NT2/D1 (cell line): ENCODE data around the gene SHC2.

Source experiments
- DNase-seq: peaks from one replicate; pipeline ENCODE4 v3.0.0-alpha.2; 2011; ENCODE audit warnings: low read depth, low spot score
- H3K27me3 ChIP-seq: 2 replicates; pipeline ENCODE4 v1.6.0; 2011; ENCODE audit warnings: mild to moderate bottlenecking; ENCODE audit not compliant: insufficient read length, insufficient read depth
- H3K36me3 ChIP-seq: 2 replicates; pipeline ENCODE4 v1.6.1; 2011; ENCODE audit warnings: mild to moderate bottlenecking, low read length, mixed read lengths; ENCODE audit not compliant: insufficient read depth, insufficient read length
- H3K4me1 ChIP-seq: 2 replicates; pipeline ENCODE4 v1.5.1; 2011; ENCODE audit not compliant: insufficient read depth, insufficient read length
- H3K4me3 ChIP-seq: 2 replicates; pipeline ENCODE4 v1.5.1; 2011; ENCODE audit warnings: low read depth; ENCODE audit not compliant: insufficient read length
- H3K9ac ChIP-seq: 2 replicates; pipeline ENCODE4 v1.6.0; 2011; ENCODE audit warnings: low read depth; ENCODE audit not compliant: insufficient read length
- H3K9me3 ChIP-seq: 2 replicates; pipeline ENCODE4 v1.5.1; 2011; ENCODE audit warnings: mild to moderate bottlenecking, low read length; ENCODE audit not compliant: insufficient read depth
- SUZ12 ChIP-seq: IDR thresholded peaks from 2 replicates; pipeline ENCODE4 v1.6.1; 2011; ENCODE audit not compliant: insufficient read length, insufficient read depth; ENCODE audit errors: extremely low read depth
- YY1 ChIP-seq: IDR thresholded peaks from 2 replicates; pipeline ENCODE4 v1.6.1; 2011; ENCODE audit not compliant: insufficient read length, insufficient read depth
- ZNF274 ChIP-seq: IDR thresholded peaks from 2 replicates; pipeline ENCODE4 v1.6.1; 2011; ENCODE audit warnings: mild to moderate bottlenecking, low read depth, low read length

The SHC2 gene

GRCh38 chr19:403221-404027 lies 57.4 kb downstream of the SHC2 start:
- no peak for TF ChIP-seq SUZ12
- Histone ChIP-seq H3K9ac (no peak overlapping the region), H3K4me3 (no peak overlapping the region), H3K4me1 (peaks cover 17% of the 10 kb centered on the region), H3K36me3 (peaks cover 17% of the 10 kb centered on the region), H3K27me3 (no peaks in the 10 kb centered on the region), H3K9me3 (no peaks in the 10 kb centered on the region)
- DNase-seq: no peak

- Histone ChIP-seq H3K9me3 (no peaks in the 10 kb centered on the region), H3K4me1 (peaks cover 16% of the 10 kb centered on the region), H3K4me3 (no peak overlapping the region), H3K36me3 (peaks cover 17% of the 10 kb centered on the region), H3K9ac (no peak overlapping the region), H3K27me3 (no peaks in the 10 kb centered on the region)
- TF ChIP-seq ZNF274 (no peak), YY1 (no peak), SUZ12 (no peak)
- DNase-seq: no peak
Observed at GRCh38 chr19:402786-403185, 58.0 kb downstream of the SHC2 start.

DNA sequence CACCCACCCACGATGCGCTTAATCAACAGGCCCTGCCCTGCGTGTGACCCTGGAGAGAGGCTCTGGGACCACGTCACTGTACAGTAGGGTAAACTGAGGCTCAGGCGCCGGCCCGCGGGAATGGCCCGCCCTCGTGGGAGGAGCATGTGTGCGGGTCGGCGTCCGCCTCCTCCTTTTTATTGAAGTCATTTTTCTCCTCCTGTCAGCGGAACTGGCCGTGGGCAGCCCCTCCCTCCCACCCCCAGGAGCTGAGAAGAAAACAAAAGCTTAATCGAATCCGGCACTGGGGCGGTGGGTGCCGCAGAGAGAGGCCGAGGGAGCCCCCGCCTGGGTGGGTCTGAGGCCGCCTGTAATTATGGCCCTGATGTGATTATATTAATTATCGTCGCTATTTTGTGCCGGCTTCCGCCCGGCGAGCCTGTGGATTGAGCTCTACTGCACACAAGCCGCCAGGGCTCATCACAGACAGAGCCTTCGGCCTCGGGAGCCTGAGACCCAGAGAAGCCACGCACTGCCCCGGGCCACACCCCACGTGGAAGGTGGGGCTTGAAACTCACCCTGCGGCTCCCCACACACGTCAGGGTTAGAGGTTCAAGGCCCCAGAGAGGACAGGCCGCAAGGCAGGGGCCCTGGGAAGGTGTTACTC lies 58.8 kb downstream of the SHC2 start:
- Histone ChIP-seq H3K4me1 (peaks cover 11% of the 10 kb centered on the region), H3K36me3 (peaks cover 10% of the 10 kb centered on the region), H3K9me3 (no peaks in the 10 kb centered on the region), H3K4me3 (no peak overlapping the region), H3K9ac (no peak overlapping the region), H3K27me3 (no peaks in the 10 kb centered on the region)
- no peak for DNase-seq
- TF ChIP-seq YY1: no peak

DNA sequence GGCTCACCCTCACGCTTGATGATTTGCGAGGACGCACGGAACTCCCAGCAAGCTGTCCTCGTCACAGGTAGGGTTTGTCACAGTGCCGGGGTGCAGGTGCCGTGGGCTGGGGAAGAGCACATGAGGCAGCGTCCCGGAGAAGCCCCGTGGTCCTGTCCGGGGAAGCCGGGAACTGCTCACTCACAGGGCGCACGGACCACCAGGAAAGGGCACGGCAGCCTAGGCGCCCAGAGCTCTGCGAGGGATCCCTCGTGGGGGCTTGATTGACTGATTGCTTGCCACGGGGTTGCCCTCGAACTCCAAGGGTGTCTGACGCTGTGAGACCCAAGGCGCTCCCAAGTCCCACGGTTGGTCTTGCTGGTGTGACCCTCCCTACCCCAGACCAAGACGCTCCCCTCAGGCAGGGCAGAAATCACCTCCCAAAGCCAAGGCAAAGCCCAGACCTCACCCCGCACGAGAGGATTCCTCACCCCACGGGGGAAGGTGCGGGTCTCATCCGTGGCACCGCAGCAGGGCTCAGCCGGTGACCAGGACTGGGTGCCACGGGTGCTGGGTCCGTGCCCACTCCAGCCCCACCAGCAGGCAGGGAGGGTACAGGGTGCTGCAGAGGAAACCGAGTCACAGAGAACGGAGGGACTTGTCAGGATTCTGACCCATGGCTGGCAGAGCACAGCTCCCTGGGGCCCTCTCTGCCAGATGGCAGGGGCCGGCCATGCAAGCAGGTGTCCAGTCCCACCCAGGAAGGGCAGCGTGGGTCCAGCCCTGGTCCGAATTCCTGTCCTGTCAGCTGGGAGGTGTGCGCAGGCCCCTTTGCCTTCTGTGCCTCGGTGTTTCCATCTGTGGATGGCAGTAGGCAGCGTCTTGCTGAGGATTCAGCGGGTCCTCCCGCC lies 59.6 kb downstream of the SHC2 start:
- no peak overlapping the region for H3K9ac ChIP-seq
- TF ChIP-seq YY1: no peak
- no peak for TF ChIP-seq SUZ12
- TF ChIP-seq ZNF274: no peak
- DNase-seq: no peak
- H3K9me3 ChIP-seq: no peaks in the 10 kb centered on the region
- H3K27me3 ChIP-seq: no peaks in the 10 kb centered on the region
- H3K36me3 ChIP-seq: peaks cover 6% of the 10 kb centered on the region
- H3K4me3 ChIP-seq: no peak overlapping the region
- peaks cover 11% of the 10 kb centered on the region for H3K4me1 ChIP-seq

GRCh38 chr19:399370-399769 lies 61.5 kb downstream of the SHC2 start:
- Histone ChIP-seq H3K36me3 (no peaks in the 10 kb centered on the region), H3K4me3 (no peak overlapping the region), H3K4me1 (peaks cover 9% of the 10 kb centered on the region), H3K27me3 (peaks cover 4% of the 10 kb centered on the region), H3K9ac (no peak overlapping the region), H3K9me3 (peaks cover 4% of the 10 kb centered on the region; the same call in 1 of the 2 replicates)
- TF ChIP-seq SUZ12: no peak
- TF ChIP-seq YY1: no peak
- no peak for TF ChIP-seq ZNF274
- DNase-seq: no peak

- Histone ChIP-seq H3K9ac (no peak overlapping the region), H3K4me3 (no peak overlapping the region), H3K4me1 (peaks cover 9% of the 10 kb centered on the region), H3K27me3 (peaks cover 4% of the 10 kb centered on the region), H3K9me3 (peaks cover 4% of the 10 kb centered on the region; the same call in 1 of the 2 replicates), H3K36me3 (no peaks in the 10 kb centered on the region)
- TF ChIP-seq YY1 (no peak), ZNF274 (no peak), SUZ12 (no peak)
- no peak for DNase-seq
Observed at GRCh38 chr19:398719-399118, 62.1 kb downstream of the SHC2 start.
